HL-60/S4 (cell line): ENCODE results near the gene ZNF492.
"Not testable (repeated sequence)": the region's sequence is repeated elsewhere in the genome, so short reads cannot be mapped to it uniquely, and the experiment has no call there.

Source experiments
- in situ Hi-C: fragments of 300-500 bp; cut with MboI; formaldehyde crosslinking; loops from 2 replicates; pipeline ENCODE4 v1.14.3; 2022; ENCODE audit warnings: low sequenced_read_pairs

The ZNF492 gene

DNA sequence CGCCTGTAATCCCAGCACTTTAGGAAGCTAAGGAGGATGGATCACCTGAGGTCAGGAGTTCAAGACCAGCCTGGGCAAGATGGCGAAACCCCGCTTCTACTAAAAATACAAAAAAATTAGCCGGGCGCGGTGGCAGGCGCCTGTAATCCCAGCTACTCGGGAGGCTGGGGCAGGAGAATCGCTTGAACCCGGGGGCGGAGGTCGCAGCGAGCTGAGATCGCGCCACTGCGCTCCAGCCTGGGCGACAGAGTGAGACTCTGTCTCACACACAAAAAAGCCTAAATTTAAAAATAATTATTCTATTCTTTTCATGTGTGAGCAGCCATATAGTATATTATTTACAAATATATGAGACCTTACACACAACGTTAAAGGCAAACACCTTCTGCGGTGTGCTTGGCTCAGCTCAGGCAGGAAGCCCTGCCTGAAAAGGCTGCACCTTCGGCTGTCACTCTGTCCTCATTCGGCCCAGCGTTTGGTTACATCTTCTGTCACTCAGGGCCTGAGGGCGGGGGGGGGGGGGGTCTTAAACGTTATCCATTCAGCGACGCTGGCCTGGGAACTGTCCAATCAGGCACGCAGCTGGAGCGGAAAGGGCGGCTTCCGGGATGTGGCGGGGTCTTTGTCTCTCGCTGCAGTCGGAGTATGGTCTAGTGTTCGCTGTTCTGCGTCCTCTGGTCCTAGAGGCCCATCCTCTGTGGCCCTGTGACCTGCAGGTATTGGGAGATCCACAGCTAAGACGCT is at the start of gene ZNF492:
TSS of gene ZNF492 (plus strand) at position 619 of the 744 bp plus-strand sequence. CDS start 19,076 bp downstream, outside the sequence.
- in situ Hi-C loops = not testable (repeated sequence)

DNA sequence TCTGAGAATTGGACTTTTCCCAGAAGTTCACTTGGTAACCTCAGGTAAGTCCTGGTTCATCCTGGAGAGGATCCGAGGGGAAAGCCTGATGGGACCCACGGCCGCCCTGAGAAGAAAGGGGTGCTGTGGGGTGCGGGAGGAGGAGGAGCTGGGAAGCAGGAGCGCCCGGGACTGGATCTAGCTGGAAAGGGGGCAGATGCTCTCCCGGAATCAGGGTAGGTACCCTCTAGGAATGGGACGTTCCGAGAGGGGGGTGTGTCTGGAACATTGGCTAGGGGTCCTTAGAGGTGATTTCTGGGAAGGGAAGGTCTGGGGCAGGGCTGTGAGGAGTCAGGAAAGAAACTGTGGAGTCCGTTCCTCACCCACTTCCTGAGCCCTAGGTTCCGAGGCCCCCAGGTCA is 38.7 kb upstream of the ZNF492 start:
- in situ Hi-C loops = no loop called here

DNA sequence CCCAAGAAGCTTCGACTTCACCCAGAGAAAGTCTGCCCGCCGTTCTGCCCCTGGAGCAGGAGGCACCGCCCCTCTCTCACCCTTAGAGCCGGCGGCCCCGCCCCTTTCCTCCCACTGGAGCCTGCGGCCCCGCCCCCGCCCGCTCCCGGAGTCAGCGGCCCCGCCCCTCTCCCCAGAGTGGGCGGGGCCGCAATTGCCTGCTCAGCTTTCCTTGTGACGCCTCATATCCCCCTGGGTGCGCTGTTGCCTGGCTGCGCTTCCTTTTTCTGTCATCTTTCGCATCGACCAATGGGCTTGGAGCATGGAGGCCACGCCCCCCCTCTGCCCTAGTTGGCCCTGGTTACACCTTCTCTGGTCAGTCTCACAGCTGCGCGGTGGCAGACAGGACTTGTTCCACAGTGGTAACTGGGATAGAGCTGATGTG is 38.2 kb upstream of the ZNF492 start:
- in situ Hi-C loops = no loop called here

DNA sequence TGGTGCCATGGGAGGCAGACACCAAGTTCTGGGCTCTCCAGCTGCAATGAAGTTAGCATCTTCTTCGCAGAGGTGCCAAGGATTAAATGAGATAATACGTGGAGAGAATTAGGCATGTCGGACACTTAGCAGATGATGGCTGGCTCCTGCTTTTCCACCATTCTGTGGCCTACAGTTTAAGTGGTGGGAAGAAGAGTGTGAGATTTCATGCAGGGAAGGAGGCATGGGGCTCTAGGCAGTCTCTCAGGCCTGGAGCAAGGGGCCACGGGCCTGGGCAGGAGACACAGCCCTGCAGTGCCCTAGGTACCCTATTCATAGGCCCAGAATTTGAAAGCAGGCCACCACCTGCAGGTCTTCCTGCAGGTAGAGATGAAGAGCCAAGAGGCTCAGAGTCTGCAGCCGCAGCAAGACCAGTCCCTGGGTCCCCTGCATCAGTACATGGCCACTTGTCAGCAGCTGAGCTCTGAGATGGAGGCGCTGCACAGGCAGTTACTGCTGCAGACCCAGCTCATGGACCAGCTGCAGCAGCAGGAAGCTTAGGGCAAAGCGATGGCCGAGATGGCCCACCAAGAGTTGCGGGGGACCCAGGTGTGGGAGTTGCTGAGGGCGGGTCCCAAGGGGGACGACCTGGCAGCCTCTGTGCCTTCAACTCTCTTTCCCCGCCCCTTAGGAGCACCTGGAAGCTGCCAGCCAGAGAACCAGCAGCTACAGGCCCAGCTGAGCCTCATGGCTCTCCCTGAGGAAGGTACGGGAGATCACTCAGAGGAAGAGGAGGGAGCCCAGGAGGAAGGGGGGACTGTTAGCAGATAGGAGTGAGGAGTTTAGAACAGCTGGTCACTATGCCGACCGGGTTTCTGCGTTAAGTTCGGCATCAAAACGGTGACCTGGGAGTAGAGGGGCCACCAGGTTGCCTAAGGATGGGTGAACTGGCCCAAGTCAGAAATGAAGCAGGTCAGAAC is 33.2 kb upstream of the ZNF492 start:
- in situ Hi-C loops = no loop called here

DNA sequence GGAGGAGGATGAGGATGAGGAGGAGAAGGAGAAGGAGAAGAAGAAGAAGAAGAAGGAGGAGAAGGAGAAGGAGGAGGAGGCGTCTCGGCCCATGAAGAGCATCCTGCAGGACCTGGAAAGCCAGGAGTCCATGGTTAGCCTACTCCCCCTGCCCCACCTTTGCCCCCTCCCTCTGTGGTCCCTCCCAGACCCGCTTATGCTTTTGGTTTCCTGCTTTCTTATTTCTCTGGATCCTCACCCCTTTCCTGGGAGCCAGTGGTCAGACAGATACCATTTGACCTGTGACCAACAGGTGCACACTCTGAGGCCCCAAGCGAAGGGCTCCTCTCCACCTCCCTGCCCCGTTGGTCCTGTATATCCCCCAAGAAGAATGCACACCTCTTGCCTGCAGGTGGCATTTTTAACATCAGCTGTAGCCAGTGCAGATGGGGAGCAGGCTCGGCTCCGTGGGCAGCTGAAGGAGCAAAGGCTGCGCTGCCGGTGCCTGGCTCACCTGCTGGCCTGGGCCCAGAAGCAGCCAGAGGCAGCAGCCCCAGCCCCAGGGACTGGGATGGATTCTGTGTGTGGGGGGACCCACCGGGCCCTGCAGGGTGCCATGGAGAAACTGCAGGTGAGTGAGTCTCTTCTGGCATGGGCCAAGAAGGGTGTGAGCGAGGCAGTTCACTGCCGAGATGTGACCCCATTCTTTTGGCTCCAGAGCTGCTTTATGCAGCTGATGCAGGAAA is 32.1 kb upstream of the ZNF492 start:
- in situ Hi-C loops = no loop called here

DNA sequence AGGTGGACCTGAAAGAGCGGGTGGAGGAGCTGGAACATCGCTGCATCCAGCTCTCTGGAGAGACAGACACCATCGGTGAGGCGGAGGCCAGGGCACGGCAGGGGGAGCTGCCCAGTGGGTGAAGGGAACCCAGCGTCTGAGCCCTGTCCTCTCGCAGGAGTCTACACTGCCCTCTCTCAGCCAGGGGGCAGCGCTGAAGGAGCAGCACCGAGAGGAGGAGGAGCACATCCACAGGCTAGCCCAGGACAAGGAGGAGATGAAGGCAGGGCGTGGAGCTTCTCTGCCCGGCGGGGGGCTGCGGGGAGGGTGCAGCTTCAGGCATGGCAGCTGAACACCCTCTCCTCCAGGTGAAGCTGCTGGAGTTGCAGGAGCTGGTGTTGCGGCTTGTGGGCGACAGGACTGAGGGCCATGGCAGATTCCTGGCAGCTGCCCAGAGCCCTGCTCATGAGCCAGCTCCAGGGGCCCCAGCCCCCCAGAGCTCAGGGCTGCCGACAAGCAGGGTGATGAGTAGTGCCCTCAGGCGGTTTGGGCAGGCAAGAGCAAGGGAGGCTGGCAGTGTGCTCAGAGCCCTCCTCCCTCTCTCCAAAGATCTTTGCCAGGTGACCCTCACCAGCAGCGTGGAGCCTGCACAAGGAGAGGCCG is 31.4 kb upstream of the ZNF492 start:
- in situ Hi-C loops = no loop called here

DNA sequence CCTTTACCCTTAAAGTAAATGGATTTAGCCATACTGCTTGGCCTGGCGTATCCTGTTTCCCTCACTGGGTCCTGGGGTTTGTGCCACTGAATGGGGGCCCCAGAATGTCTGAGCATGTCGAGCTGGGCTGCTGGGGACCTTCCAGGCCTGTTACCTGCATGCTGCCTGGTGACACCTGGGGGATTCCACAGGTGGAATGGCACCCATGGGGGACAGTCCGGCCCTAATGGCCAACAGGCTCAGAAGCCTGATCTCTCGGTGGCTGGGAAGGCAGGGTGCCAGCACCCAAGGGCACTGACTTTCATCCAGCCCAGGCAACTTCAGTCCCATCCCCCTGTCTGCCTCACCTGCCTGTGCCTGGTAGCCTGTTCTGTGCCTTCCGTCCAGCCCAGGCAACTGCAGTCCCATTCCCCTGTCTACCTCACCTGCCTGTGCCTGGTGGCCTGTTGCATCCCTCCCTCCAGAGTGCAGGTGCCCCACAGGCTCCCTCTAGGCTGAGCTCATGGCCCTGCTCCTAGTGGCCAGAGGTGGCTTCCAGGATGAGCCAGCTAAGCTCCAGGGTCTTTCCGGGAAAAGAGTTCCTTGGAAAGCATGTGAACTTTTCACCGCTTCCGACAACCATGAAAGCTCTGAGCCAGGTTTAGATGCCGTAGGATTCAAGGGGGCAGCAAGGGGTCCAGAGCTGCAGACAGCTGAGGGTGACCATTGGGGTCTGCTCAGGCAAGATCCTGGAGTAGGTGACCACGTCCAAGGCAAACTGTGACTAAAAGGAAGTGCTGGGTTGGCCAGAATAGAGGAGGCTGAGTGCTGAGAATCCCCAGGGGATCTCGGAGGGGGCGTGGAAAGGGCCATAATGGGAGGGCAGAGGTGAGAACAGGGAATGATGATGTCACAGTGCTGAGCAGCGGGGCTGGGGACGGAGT is 30.3 kb upstream of the ZNF492 start:
- in situ Hi-C loops = no loop called here

DNA sequence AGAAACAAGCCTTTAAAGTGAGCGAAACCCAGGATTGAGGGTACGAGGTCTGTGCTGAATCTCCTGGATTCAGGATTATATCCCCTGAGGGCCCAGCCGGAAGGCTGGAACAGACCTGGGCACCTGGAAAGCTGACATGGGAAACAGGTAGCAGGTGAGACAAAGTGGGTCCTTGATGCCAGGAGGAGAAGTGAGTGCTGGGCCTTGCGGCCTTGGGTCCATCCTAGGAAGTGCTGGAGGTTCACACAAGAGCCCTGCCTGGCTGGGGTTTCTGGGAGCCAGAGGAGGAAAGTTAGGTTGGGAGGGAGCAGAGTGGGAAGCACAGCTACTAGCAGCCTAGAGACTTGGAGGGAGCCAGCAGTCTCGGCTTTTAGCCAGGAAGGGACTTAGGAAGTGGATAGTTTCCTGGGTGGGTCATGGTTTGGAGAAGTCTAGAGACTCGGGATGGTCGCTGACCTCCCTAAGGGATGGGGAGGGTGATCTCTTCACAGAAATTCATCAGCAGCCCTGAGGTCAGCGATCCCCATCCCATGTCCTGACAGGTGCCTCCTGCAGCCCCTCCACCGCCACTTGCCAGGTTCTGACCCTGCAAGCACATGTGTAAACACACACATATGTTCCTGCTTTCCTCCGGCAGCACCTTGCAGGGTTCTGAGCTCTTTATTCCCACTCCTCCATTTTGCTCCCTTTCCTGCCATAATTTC is 29.4 kb upstream of the ZNF492 start:
- in situ Hi-C loops = no loop called here

DNA sequence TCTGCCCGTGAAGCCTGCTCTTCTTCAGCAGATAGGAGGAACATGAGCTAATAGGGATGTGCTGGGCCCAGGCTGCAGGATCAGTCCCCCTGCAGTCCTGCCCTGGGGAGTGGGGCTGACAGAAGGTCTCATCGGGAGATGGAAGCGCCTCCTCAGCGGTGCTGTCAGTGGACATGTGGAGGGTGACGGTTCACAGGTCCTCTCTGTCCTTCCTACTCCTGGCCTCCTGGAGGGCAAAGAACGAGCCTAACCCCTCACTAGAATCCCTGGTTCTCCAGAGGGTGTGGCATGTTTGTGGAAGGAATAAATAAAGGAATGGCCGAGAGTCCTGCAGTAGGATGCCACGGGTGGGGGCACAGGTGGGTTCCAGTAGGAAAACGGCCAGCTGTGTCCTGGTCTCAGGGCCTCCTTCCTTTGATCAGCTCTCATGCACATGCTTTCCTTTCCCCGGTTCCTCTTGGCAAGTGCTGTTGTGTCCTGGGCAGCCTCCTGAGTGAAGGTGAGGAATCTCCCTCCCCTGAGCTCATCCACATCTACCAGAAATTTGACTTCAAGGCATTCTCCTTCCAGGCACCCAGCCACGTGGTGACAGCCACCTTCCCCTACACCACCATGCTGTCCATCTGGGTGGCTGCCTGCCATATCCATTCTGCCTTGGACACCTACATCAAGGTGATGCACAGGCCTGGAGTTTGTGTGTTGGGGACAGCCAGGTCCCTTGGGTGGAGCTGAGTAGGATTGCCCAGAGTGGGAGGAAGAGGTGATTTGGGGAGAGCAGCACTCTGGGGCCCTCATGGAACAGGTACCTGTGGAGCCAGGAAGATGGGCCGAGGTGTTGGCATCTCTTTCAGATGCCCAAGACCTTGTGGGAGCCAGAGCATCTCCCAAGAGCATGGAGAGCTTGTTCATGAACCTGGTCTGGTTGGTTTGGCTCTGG is 28.6 kb upstream of the ZNF492 start:
- in situ Hi-C loops = no loop called here

DNA sequence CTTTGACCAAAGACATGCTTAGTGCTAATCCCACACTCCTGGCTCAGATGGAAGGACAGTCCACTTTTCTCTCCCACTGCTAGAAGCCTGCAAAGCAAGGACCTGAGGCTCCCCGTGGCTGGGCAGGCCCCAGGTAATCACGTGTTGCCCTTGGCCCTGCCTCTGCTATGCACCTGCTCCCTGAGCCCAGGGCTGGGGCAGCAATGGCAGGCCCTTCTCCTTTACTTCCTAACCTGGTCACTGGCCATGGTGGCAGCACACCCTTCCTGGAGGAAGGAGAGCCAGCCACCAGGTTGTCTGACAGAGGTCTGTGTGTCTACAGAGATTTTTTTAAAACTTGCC is 27.9 kb upstream of the ZNF492 start:
- in situ Hi-C loops = no loop called here

DNA sequence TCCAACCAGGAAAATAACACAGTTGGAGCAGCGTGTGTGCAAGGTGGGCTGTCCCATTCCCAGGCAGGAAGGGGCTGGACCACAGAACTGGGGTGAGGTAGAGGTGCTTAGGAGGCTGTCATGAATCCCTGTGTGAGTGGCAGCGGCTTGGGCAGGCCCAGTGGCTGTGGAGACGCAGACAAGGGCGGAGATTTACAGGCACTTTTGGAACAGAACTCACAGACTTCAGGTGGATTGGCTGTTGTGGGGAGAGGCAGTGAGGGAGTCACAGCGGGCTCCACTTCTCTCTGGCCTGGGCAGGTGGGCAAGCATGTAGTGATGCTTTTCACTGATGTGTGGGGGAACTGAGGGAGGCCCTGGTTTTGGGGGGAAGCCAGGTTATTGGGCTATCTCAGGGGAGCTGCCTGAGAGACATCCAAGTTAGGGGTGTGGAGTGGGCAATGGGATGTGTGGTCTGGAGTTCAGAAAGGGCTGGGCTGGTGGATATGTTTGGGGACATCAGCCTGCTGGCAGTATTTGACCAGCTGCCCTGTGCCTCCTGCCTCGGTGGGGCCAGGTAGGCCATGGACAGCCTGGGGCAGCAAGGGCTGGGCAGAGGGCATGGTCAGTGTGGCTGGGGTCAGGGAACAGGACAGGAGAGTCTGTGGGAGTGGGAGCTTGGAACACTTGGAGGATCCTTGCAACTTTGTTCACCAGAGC is 27.0 kb upstream of the ZNF492 start:
- in situ Hi-C loops = no loop called here

DNA sequence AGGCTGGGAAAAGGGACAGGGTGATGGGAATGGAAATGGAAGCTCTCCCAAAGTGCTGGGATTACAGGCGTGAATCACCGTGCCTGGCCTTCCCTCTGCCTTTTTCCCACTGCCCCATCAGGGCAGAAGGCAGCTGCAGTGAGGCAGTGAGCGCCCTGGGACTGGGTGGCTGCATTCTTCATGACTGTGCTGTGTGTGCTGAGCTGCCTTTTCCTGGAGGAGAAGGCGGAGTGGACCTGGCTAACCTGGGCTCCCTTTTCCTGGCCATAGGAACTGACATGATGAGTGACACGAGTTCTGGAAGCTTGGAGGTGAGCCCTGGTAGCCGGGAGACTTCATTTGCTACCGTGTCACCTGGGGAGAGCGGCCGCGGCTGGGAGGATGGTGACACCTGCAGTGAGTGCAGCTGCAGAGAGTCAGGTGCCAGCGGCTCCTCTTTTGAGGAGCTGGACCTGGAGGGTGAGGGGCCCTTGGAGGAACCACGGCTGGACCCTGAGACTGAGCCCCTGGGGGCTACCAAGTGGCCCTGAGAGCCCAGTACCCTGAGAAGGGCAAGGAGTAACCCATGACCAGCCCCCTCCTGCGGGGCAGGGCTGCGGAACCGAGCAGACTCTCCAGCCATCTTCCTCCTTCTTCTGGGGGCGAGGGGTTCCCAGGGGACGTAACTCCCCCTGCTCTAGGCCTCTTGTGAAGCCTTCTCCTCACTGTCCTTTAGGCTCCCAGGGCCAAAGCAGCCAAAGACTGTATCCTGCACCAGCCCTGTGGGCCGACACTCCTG is 26.3 kb upstream of the ZNF492 start:
- in situ Hi-C loops = no loop called here

DNA sequence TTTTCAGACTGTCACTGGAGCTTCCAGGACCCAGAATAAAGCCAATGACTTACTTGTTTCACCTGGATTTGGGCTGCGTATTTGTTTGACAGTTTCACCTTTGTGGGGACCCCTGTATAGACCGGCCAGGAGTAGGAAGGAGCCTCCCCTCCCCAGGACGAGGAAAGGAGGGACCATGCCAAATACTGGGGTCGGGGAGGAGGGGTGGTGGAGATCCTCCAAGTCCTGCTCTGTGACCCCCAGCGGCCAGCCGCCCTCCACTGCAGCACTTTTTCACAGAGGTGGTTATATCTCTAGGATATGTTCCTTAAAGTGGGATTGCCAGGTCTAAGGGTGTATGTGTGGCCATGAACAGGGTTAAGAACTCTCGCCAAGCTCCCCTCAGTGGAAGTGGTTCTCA is 25.7 kb upstream of the ZNF492 start:
- in situ Hi-C loops = no loop called here

DNA sequence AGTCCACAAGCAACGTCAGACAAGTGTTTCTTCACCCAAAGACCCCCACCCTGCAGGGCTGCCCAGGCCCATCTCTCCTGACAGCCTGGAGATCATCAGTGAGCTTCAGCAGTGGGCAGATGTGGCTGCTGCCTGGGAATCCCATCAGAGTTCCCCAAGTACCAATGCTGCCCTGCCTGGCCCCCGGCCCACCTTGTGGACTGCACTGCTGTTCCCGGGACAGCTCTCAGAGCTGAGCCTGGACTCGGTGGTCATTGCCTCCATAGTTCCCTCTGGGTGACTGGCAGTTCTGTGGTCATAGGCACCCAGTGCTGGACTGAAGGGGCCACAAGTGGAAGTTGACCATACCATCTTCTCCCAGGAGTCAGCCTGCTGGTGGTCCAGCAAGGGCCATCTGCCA is 24.5 kb upstream of the ZNF492 start:
- in situ Hi-C loops = no loop called here

DNA sequence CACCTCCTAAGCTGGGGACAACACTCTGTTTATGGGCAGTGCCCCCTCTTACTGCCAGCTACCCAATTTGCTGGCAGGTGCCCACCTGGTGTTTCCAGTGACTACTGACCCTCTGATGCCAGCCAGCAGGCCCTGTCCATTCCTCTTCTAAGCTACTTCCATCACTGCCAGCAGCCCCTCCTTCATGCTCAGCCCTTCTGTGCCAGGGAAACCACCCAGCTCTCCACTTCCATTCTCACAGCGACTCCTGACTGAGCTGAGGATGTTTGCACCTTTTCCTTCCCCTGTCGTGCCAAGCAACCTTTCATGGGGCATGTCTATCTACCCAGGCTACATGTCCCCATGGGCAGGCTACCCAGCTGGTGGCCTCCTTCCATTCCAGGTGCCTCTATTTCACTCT is 24.0 kb upstream of the ZNF492 start:
- in situ Hi-C loops = no loop called here

DNA sequence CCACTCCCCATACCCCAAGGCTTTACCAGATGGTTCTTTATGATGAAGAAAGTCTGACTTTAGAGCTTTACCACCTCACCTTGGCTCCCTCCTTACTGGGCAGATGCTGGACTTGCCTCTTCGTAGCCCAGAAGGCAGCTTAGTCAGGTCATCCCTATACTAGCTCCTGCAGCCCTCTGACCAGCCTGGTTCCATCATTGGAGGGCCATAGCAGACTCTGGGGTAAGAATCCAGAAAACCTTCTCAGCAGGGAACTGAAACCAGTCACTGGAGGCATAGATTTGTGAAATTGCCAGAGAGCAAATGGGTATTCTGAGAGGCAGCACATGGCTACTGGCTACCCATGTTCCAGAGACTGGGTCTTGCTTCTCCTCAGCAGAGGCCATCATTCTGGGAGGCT is 21.8 kb upstream of the ZNF492 start:
- in situ Hi-C loops = no loop called here

DNA sequence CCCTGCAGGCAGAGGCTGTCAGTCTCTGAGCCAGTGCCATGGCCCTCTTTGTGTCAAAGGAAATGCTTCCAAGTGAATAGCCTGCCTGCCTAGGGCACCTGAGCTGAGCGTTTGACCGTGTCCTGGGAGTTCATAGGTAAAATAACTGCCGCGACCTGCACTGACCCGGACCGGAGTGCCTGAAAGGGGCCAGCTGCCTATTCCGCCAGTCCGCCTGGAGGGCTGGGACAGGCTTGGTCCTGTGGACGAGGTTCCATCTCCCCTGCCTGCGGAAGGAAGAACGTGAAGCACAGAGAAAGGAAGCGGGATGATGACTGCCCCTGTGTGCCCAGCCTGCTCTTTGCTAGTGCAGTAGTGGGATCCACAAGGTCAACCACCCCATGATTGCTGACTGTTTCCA is 17.5 kb upstream of the ZNF492 start:
- in situ Hi-C loops = no loop called here
